GM19328 (cell line): ENCODE data around the gene UBA6.
"Not testable (repeated sequence)": the region's sequence is repeated elsewhere in the genome, so short reads cannot be mapped to it uniquely, and the experiment has no call there.

Experiments used
- ATAC-seq: cut with Tn5 transposase; IDR thresholded peaks from one replicate; pipeline ENCODE4 v1.9.1; 2021; ENCODE audit warnings: mild to moderate bottlenecking, moderate library complexity; ENCODE audit not compliant: unreplicated experiment

UBA6 gene

DNA sequence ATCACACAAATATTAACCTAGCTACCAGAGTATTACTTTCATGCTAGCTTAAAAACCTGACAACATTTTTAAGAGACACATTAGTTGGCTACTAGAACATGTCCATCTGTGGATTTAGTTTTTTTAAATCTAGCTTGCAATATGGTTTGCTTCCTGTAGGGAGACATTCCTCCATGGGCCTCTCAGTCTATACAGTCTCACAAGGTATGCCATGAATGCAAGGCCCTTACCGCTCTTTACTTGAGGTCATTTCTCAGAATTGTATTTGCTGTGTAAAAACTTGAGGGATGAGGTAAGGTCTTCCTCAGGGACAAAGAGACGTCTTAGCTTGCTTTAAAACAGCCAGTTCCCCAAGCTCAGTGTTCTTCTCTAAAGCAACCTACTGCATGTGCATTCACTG, 26.9 kb downstream of the UBA6 start:
- ATAC-seq: no peak

DNA sequence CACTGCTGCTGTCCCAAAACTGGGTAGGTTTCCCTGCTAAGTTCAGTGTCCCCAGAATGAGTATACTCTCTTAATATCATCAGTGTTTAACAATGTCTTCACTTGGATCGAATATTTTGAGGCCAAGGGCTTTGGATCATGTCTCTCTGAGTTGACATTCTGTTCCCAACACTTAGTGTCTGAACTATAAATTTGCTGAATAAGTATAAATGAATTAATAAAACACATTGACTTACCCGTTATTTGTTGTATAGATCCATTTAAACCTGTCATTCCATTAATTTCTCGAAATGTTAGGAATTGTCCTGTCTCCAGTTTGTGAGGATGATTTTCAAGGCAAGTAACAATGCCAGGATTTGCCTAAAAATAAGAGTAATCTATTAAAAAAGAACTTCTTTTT, 32.6 kb downstream of the UBA6 start:
- no peak for ATAC-seq

DNA sequence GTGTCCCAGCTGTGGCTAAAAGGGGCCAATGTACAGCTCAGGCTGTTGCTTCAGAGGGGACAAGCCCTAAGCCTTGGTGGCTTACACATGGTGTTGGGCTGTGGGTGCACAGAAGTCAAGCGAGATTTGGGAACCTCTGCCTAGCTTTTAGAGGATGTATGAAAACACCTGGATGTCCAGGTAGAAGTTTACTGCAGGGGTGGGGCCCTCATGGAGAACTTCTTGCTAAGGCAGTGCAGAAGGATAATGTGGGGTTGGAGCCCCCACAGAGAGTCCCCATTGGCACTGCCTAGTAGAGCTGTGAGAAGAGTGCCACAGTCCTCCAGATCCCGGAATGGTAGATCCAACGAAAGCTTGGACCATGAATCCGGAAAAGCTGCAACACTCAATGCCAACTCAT, 40.5 kb downstream of the UBA6 start:
- no peak for ATAC-seq

GRCh38 chr4:67659065-67659464, 41.9 kb downstream of the UBA6 start:
- no peak for ATAC-seq

GRCh38 chr4:67658302-67658701, 42.7 kb downstream of the UBA6 start:
- no peak for ATAC-seq

- no peak for ATAC-seq
These were observed 49.4 kb downstream of the UBA6 start for GRCh38 chr4:67651536-67651935.

DNA sequence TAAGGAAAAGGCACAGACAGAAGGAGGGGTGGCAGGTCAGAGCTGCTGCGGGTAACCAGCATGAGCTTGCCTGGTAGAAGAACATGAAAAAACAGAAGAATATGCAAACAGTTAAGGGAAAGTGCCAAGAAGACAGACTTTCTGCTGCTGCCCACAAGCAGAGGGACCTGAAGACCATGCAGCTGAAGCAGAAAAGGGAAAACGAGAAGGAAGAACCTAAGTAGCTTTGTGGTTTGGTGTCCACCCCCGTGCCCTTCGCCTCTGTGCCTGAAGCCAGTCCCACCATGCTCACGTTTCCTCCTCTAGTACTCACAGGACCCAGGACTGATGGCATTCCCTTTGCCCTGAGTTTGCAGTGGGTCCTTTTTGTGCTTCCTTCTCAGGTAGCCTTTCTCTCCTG, 62.8 kb downstream of the UBA6 start:
- no peak for ATAC-seq

GRCh38 chr4:67636978-67637377, 64.0 kb downstream of the UBA6 start:
- ATAC-seq: not testable (repeated sequence)

GRCh38 chr4:67635331-67635730, 65.6 kb downstream of the UBA6 start:
- ATAC-seq: no peak

DNA sequence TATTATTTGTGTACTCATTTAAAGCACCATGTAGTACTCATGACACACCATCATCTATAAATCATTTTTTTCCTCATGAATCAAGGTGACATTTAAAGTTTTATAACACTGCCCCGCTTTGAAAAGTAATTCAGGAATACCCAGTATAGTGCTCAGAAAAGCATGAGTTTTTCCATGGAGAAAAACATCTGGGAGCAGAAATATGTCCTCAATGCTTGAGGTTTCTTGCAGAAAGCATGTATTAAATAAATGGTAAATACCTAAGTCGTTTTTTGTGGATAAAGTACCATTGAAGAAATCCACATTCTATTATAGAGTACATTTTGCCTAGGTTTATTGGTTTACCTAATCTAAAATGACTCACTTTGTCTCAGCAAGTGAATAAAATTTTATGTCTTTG, 66.2 kb downstream of the UBA6 start:
- no peak for ATAC-seq

DNA sequence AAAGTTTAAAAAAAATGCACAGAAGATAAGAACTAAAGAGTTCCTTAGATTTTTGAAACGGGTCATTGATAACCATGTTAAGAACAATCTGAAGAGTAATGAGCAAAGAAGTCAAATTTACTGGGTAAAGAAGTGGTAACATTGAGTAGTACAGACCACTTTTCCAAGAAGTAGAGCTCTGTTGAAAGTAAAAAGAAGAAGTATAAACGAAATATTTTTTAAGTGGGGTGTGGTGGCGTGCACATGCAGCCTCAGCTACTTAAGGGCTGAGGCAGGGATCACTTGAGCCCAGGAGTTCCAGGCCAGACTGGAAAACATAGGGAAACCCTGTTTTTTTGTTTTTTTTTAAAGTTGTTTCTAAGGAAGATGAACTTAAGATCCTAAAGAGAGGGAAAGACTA, 68.5 kb downstream of the UBA6 start:
- peak; percentile 86 for ATAC-seq

GRCh38 chr4:67624939-67625338, 76.0 kb downstream of the UBA6 start:
- ATAC-seq: no peak

DNA sequence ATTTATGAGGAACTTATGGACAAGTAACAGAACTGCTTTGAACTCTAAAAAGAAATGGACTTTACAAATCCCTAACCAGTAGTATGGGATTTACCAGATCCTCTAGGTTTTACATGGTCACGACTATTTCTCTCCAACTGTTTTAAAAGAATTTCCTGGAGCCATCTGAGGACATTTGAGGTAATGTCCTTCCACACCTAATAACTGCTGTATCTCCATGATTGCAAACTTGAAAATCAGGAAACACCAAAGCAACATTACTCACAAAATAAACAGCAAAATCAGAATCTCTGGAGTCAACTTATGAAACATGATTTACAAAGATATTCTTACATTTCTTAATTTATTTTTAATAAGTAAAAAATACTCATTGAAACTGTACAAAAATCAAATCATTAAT, 84.5 kb downstream of the UBA6 start:
- no peak for ATAC-seq

- no peak for ATAC-seq
These were observed 85.8 kb downstream of the UBA6 start for GRCh38 chr4:67615119-67615518.

- no peak for ATAC-seq
These were observed 86.8 kb downstream of the UBA6 start for GRCh38 chr4:67614186-67614585.

- no peak for ATAC-seq
These were observed 92.9 kb downstream of the UBA6 start for GRCh38 chr4:67608027-67608426.

DNA sequence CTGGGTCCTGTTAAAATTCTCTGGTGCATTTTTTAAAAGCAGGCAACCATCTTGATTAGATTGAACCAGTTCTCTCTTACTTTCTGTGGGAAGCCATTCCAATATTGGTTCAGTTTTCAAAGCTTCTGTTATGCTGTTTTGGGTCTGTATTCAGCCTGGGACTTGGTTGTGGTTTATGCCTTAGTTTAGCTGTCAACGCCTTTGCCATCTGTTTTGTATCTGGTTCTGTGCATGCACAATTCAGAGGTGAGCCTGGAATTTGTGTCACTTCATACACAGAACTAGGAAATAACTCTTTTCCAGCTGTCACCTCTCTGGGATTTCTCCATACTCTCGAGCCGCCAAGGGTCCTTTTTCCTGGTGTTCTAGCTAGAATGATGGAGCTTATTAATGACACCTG, 96.2 kb downstream of the UBA6 start:
- ATAC-seq: no peak

DNA sequence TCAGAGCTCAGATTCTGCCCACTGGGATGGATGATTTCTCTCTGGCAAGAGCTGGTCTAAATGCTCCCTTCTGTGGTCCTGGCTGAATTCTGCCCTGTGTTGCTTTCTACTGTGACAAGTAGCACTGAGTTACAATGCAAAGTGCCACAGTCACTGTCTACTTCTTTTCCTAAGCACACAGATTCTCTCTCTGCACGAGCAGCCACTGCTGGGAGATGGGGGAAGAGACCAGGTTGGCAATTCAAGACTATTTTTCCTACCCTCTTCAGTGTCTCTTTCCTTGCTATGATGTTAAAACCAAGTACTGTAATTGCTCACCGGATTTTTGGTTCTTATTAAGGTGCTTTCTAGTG, 97.0 kb downstream of the UBA6 start:
- ATAC-seq: no peak

DNA sequence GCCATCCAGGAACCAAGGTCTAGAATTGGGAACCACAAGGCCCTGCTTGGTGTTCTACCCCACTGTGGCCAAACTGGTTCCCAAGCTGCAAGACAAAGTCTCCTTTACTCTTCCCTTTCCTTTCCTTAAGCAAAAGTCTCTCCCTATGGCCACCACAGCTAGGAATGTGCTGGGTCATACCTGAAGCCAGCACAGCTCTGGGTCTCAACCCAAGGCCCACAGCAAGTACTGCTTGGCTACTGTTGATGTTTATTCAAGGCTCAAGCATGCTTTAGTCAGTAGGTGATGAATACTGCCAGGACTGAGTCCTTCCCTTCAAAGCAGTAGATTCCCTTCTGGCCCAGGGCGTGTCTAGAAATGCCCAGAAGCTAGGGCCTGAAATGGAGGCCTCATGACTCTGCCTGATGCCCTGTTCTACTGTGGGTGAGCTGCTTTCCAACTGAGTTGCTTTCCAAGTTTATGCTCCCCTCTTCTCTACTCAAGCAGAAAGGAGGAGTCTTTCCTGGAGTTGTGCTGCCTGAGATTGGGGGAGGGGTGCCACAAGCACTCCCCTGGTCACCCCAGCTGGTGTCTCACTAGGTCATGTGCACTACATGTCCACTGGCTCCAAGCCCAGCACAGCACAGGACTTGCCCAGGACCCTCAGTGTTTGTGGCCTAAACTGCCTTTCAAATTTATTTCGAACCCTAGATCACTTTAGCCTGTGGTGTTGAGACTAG, 97.5 kb downstream of the UBA6 start:
- ATAC-seq: no peak

DNA sequence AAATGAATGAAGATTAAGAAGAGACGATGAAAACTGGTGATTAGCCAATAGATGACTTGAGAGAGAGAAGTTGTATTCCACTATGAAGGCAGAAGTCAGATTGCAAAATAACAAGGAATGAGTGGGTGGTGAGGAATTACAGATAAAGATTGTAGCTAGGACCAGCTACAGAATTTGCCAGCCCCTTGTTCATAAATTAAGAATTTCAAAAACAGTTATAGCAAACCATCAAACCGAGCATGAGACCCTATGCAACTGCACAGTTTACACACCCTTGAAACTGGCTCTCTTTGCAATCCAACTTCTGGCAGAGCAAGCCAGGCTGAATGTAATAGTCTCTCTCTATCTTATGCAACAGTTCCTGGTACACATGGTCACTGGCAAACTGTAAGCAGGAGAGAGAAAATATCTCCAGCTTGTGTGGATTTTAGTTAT, 107.2 kb downstream of the UBA6 start:
- ATAC-seq: no peak

- ATAC-seq: no peak
These were observed 113.8 kb downstream of the UBA6 start for GRCh38 chr4:67587156-67587555.

DNA sequence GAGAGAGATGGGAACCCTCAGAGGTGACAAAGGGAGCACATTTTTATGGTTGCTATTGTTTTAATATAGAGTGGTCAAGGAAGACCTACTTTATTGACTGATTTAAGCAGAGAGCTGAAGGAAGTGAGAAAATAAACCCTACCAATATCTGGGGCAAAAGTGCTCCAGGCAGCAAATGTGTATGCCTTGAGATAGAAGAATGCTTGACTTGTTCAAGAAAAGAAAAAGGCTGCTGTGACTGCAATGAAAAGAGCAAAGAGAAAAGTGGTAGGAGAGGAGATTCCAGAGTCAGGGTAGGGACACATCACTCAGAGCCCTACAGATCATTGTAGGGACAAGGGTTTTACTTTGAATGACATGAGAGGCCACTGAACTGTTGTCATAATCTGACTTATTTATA, 116.5 kb downstream of the UBA6 start:
- no peak for ATAC-seq

DNA sequence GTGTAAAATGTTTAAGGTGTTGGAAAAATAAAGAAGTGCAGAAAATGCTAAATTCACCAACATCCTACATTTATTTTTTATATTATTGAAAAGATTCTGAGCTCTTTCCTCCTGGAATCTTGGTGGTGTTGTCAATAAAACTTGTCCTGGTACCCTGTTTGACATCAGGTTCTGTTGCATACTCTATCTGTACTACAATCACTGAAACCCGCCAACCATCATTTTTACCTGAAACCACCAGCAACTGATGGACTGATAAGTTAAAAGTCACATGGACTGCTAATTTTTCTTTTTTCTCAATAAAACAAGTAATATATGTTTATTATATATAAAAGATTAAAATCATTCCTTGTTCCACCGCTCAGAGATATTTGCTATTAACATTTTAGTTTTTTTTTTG, 119.0 kb downstream of the UBA6 start:
- no peak for ATAC-seq
